GM21619 (cell line): ENCODE measurements around the gene APOC4.
"Not testable (repeated sequence)": the region's sequence is repeated elsewhere in the genome, so short reads cannot be mapped to it uniquely, and the experiment has no call there.

ENCODE experiments used
- ATAC-seq: cut with Tn5 transposase; IDR thresholded peaks from one replicate; pipeline ENCODE4 v1.9.1; 2021; ENCODE audit not compliant: unreplicated experiment

Gene APOC4

GRCh38 chr19:44942067-44942571 lies at the start of gene APOC4:
Gene APOC4, plus strand, starts transcription at chr19:44942237. Its CDS starts 41 bp downstream, at chr19:44942278.
- no peak for ATAC-seq

- no peak for ATAC-seq
Measured at GRCh38 chr19:44892932-44893331, 49.1 kb upstream of the APOC4 start.

GRCh38 chr19:44893332-44894051 lies 48.5 kb upstream of the APOC4 start:
- ATAC-seq = no peak

GRCh38 chr19:44894052-44894400 lies 48.0 kb upstream of the APOC4 start:
- ATAC-seq = no peak

- no peak for ATAC-seq
Measured at GRCh38 chr19:44894946-44895345, 47.1 kb upstream of the APOC4 start.

- ATAC-seq = no peak
Measured at GRCh38 chr19:44897835-44898234, 44.2 kb upstream of the APOC4 start.

GRCh38 chr19:44900328-44901244 lies 41.5 kb upstream of the APOC4 start:
- ATAC-seq = no peak

GRCh38 chr19:44903216-44903601 lies 38.8 kb upstream of the APOC4 start:
- no peak for ATAC-seq

GRCh38 chr19:44903602-44904425 lies 38.2 kb upstream of the APOC4 start:
- no peak for ATAC-seq

GRCh38 chr19:44904426-44904994 lies 37.5 kb upstream of the APOC4 start:
- no peak for ATAC-seq

- no peak for ATAC-seq
Measured at GRCh38 chr19:44905437-44906160, 36.4 kb upstream of the APOC4 start, which contains the start of gene APOE. Gene APOE, plus strand, starts transcription at chr19:44905796. Its CDS starts 829 bp downstream, at chr19:44906625.

GRCh38 chr19:44907613-44908012 lies 34.4 kb upstream of the APOC4 start:
- ATAC-seq = no peak

- ATAC-seq = no peak
Measured at GRCh38 chr19:44908074-44908835, 33.8 kb upstream of the APOC4 start.

- ATAC-seq = no peak
Measured at GRCh38 chr19:44908836-44909261, 33.2 kb upstream of the APOC4 start.

- no peak for ATAC-seq
Measured at GRCh38 chr19:44909775-44910174, 32.3 kb upstream of the APOC4 start.

GRCh38 chr19:44911896-44912295 lies 30.1 kb upstream of the APOC4 start:
- ATAC-seq = not testable (repeated sequence)

- no peak for ATAC-seq
Measured at GRCh38 chr19:44912854-44913253, 29.2 kb upstream of the APOC4 start.

- not testable (repeated sequence) for ATAC-seq
Measured at GRCh38 chr19:44913512-44914432, 28.3 kb upstream of the APOC4 start.
